HepG2 (cell line): ENCODE data around the gene LIN28A. TPM values are rescaled to one million over a fixed set of nuclear protein-coding genes. Genes with fewer than 3 reads are reported as not detected.

Experiments
- BHLHE40 ChIP-seq: IDR thresholded peaks from 2 replicates; pipeline ENCODE4 v1.6.1; 2011; ENCODE audit warnings: low read length, improper control_type of control experiment
- CEBPG ChIP-seq: IDR thresholded peaks from 2 replicates; pipeline ENCODE4 v1.6.1; 2016
- GABPA ChIP-seq, 2 experiments: IDR thresholded peaks; 2 replicates each; pipeline ENCODE4 v1.6.1; 2011 to 2016; ENCODE audit warnings: low read depth in 2 of 2, low read length in 1 of 2, missing biosample characterization in 1 of 2, missing genetic modification characterization in 1 of 2
- GLMP ChIP-seq: sonication (generic); formaldehyde crosslinking; IDR thresholded peaks from 2 replicates; pipeline ENCODE4 v1.9.0; 2021; ENCODE audit warnings: missing genetic modification reagents, mild to moderate bottlenecking, borderline replicate concordance
- HNF1B ChIP-seq: sonication (generic); formaldehyde crosslinking; IDR thresholded peaks from 2 replicates; pipeline ENCODE4 v1.5.1; 2020; ENCODE audit warnings: mild to moderate bottlenecking, moderate library complexity, missing genetic modification reagents
- ISL2 ChIP-seq: sonication (generic); formaldehyde crosslinking; IDR thresholded peaks from 2 replicates; pipeline ENCODE4 v1.5.0; 2020; ENCODE audit warnings: missing genetic modification reagents
- JUND ChIP-seq: sonication (generic); formaldehyde crosslinking; IDR thresholded peaks from 2 replicates; pipeline ENCODE4 v1.8.0; 2022; ENCODE audit warnings: mild to moderate bottlenecking, missing genetic modification reagents
- NBN ChIP-seq: fragments of 450-650 bp; conservative IDR thresholded peaks from 2 replicates; pipeline ENCODE4 v1.6.1; 2017
- NCOR1 ChIP-seq: fragments of 200-600 bp; sonication (generic); IDR thresholded peaks from 2 replicates; pipeline ENCODE4 v1.7.0; 2017; ENCODE audit warnings: antibody characterized with exemption, low read length, borderline replicate concordance
- NFKB2 ChIP-seq: sonication (generic); formaldehyde crosslinking; IDR thresholded peaks from 2 replicates; pipeline ENCODE4 v1.4.0; 2020; ENCODE audit warnings: missing genetic modification reagents, borderline replicate concordance
- PRDM10 ChIP-seq: sonication (generic); formaldehyde crosslinking; IDR thresholded peaks from 2 replicates; pipeline ENCODE4 v1.4.0; 2020; ENCODE audit warnings: low read depth, missing genetic modification reagents
- SMYD3 ChIP-seq: sonication (generic); formaldehyde crosslinking; IDR thresholded peaks from 2 replicates; pipeline ENCODE4 v1.8.1; 2023; ENCODE audit warnings: mild to moderate bottlenecking, missing genetic modification reagents
- U2AF1 ChIP-seq: fragments of 200-400 bp; formaldehyde crosslinking; optimal IDR thresholded peaks from 2 replicates; pipeline ENCODE3; 2017; ENCODE audit warnings: mild to moderate bottlenecking, low read depth, low read length
- UBTF ChIP-seq: sonication (generic); formaldehyde crosslinking; IDR thresholded peaks from 2 replicates; pipeline ENCODE4 v1.4.0; 2020; ENCODE audit warnings: mild to moderate bottlenecking, missing genetic modification reagents
- ZNF101 ChIP-seq: sonication (generic); formaldehyde crosslinking; IDR thresholded peaks from 2 replicates; pipeline ENCODE4 v1.4.0; 2020; ENCODE audit warnings: mild to moderate bottlenecking, low read depth, missing genetic modification reagents, borderline replicate concordance
- ZNF205 ChIP-seq: IDR thresholded peaks from 2 replicates; pipeline ENCODE4 v1.6.1; 2018; ENCODE audit warnings: missing biosample characterization, missing genetic modification reagents
- ZNF282 ChIP-seq: fragments of 450-650 bp; IDR thresholded peaks from 2 replicates; pipeline ENCODE4 v1.6.1; 2018; ENCODE audit not compliant: partially characterized antibody
- ZNF329 ChIP-seq: sonication (generic); formaldehyde crosslinking; IDR thresholded peaks from 2 replicates; pipeline ENCODE4 v1.9.0; 2021; ENCODE audit warnings: low read depth, mild to moderate bottlenecking, missing genetic modification reagents
- ZNF367 ChIP-seq: sonication (generic); formaldehyde crosslinking; IDR thresholded peaks from 2 replicates; pipeline ENCODE4 v1.4.0; 2020; ENCODE audit warnings: missing genetic modification reagents, borderline replicate concordance
- ZNF577 ChIP-seq: sonication (generic); formaldehyde crosslinking; IDR thresholded peaks from 2 replicates; pipeline ENCODE4 v1.4.0; 2020; ENCODE audit warnings: mild to moderate bottlenecking, low read depth, missing genetic modification reagents, borderline replicate concordance
- ZNF678 ChIP-seq: sonication (generic); formaldehyde crosslinking; IDR thresholded peaks from 2 replicates; pipeline ENCODE4 v1.4.0; 2020; ENCODE audit warnings: mild to moderate bottlenecking, missing genetic modification reagents
- polyA plus RNA-seq, 8 experiments: library from polyadenylated mRNA; depleted of rRNA in 3 of 8; stranded (reverse) in 7 of 8; unstranded in 1 of 8; fragments of >200 nt; fragmentation: Illumina TruSeq in 4 of 8; extraction: Trizol in 4 of 8; gene quantifications; 2 replicates each; pipeline versions ENCODE4 v1.2.1 to v1.2.3, GENCODE V29; 2011 to 2016; ENCODE audit warnings: low read depth in 4 of 8, missing spikeins in 1 of 8, mixed read lengths in 1 of 8; ENCODE audit not compliant: insufficient read depth in 1 of 8
- total RNA-seq, 5 experiments: library from RNA; depleted of rRNA; stranded (reverse); fragments of >200 nt; fragmentation: Illumina TruSeq; extraction: Trizol; gene quantifications; 2 replicates each; pipeline ENCODE4 v1.2.3, GENCODE V29; 2016; ENCODE audit warnings: low read depth in 1 of 5

LIN28A gene
- total and polyA plus RNA-seq, 2 of the 13 experiments (the other 11 are each of a cell fraction or from before 2014, with no cell fraction given), result not detected

- TF ChIP-seq ZNF367 (CRISPR knock-in tag) (no peak; the same call in 1 of the 2 replicates), U2AF1 (no peak), ZNF329 (CRISPR knock-in tag) (peak; percentile 94), ZNF101 (CRISPR knock-in tag) (peak; percentile 30; the same call in 1 of the 2 replicates), NFKB2 (CRISPR knock-in tag) (peak; percentile 99), ZNF282 (no peak), SMYD3 (peak; percentile 97), GABPA (IDR thresholded peaks at IDR 0.05; ENCODE audit: low read depth, low read length) (peak; percentile 58), GABPA (CRISPR knock-in tag; IDR thresholded peaks at IDR 0.05; ENCODE audit: low read depth) (peak; percentile 91), NBN (no peak), ZNF577 (CRISPR knock-in tag) (no peak), ZNF678 (CRISPR knock-in tag) (no peak), NCOR1 (no peak; the same call in 1 of the 2 replicates), CEBPG (0 out of 2 replicates have a peak, but pooled peaks have one; percentile 19), ZNF205 (CRISPR knock-in tag) (peak; percentile 93), GLMP (CRISPR knock-in tag) (no peak), UBTF (CRISPR knock-in tag) (peak; percentile 58; the same call in 1 of the 2 replicates), JUND (CRISPR knock-in tag) (no peak; the same call in 1 of the 2 replicates), ISL2 (CRISPR knock-in tag) (peak; percentile 82), PRDM10 (CRISPR knock-in tag) (peak; percentile 78; the same call in 1 of the 2 replicates), HNF1B (CRISPR knock-in tag) (peak; percentile 92), BHLHE40 (peak; percentile 97)
Measured at GRCh38 chr1:26431979-26432695, 21.5 kb downstream of the LIN28A start, which contains the start of gene DHDDS (continued).
